HCT116 (cell line): ENCODE measurements around the gene TBC1D2B. TPM values are rescaled to one million over a fixed set of nuclear protein-coding genes. Genes with fewer than 3 reads are reported as not detected.

ENCODE experiments used
- ATAC-seq: fragments of 200-7000 bp; cut with Tn5 transposase; 2 replicates; pipeline ENCODE4 v1.9.1; 2020; ENCODE audit warnings: mild to moderate bottlenecking, moderate library complexity
- BruUV-seq: library from RNA; stranded (reverse); fragments of 400-500 nt; replicated peaks from 2 replicates; lab custom pipeline; 2021; lab: Mats Ljungman, UMichigan
- CTCF ChIA-PET: fragments of 300-600 bp; sonication (Branson Sonifier 250); formaldehyde crosslinking; loops from one replicate; lab custom pipeline; 2021; ENCODE audit warnings: antibody characterized with exemption; lab: Charles Lee
- POLR2A ChIA-PET: fragments of 300-600, 350-600 bp; sonication (Branson Sonifier 250); formaldehyde crosslinking; loops from one replicate; lab custom pipeline; 2021; ENCODE audit warnings: antibody characterized with exemption; lab: Charles Lee
- RAD21 ChIA-PET, 2 experiments: fragments of 300-600 bp; sonication (Branson Sonifier 250); formaldehyde crosslinking; loops; one replicate each; lab custom pipeline; 2023; ENCODE audit warnings: low total read pairs in 2 of 2; ENCODE audit not compliant: uncharacterized antibody in 2 of 2, unreplicated experiment in 2 of 2, low non-redundant PET in 1 of 2; lab: Charles Lee
- DNase-seq: peaks from one replicate; pipeline ENCODE4 v3.0.0-alpha.2; 2010; ENCODE audit warnings: low read depth, low spot score
- H2AFZ ChIP-seq: fragments of 200-600 bp; shearing (Covaris generic), sonication (generic); 2 replicates; pipeline ENCODE4 v1.6.1; 2017; ENCODE audit warnings: low read depth, mixed run types, mixed read lengths, antibody characterized with exemption, low read length; ENCODE audit not compliant: poor library complexity, severe bottlenecking
- H3K27ac ChIP-seq: 2 replicates; pipeline ENCODE4 v1.5.1; 2012; ENCODE audit warnings: low read depth, low read length
- H3K27me3 ChIP-seq: fragments of 200-600 bp; sonication (generic); 2 replicates; pipeline ENCODE4 v1.6.1; 2016; ENCODE audit warnings: mixed run types, low read length, mixed read lengths; ENCODE audit not compliant: insufficient read depth
- H3K36me3 ChIP-seq, 2 experiments: fragments of 200-500 bp in 1 of 2; fragments of 200-600 bp in 1 of 2; sonication (Bioruptor generic) in 1 of 2; sonication (generic) in 1 of 2; 2 replicates each; pipeline versions ENCODE4 v1.5.1 to v1.6.1; 2014 to 2016; ENCODE audit warnings: low read length in 2 of 2, inconsistent platforms in 1 of 2, mixed read lengths in 1 of 2, mixed run types in 1 of 2; ENCODE audit not compliant: insufficient read depth in 2 of 2, control insufficient read depth in 1 of 2
- H3K4me1 ChIP-seq, 2 experiments: fragments of 200-600 bp in 1 of 2; sonication (generic) in 1 of 2; 2 replicates each; pipeline versions ENCODE4 v1.5.1 to v1.6.1; 2012 to 2017; ENCODE audit warnings: low read length in 2 of 2, inconsistent platforms in 1 of 2, mild to moderate bottlenecking in 1 of 2, mixed read lengths in 1 of 2, mixed run types in 1 of 2, moderate library complexity in 1 of 2; ENCODE audit not compliant: insufficient read depth in 2 of 2, control insufficient read depth in 1 of 2
- H3K4me2 ChIP-seq: fragments of 200-600 bp; sonication (generic); 2 replicates; pipeline ENCODE4 v1.6.1; 2017; ENCODE audit warnings: mixed run types, low read length, mixed read lengths
- H3K4me3 ChIP-seq, 2 experiments: fragments of 200-600 bp in 1 of 2; sonication (generic) in 1 of 2; replicated peaks in 1 of 2; 2 replicates each; pipeline ENCODE4 v1.5.1; 2011 to 2016; ENCODE audit warnings: low read length in 2 of 2, control low read depth in 1 of 2, low read depth in 1 of 2, mild to moderate bottlenecking in 1 of 2, mixed read lengths in 1 of 2, mixed run types in 1 of 2
- H3K79me2 ChIP-seq: fragments of 200-600 bp; sonication (generic); 2 replicates; pipeline ENCODE4 v1.6.1; 2017; ENCODE audit warnings: mild to moderate bottlenecking, mixed run types, low read length, moderate library complexity, mixed read lengths; ENCODE audit not compliant: insufficient read depth
- H3K9ac ChIP-seq: fragments of 200-600 bp; sonication (generic); 2 replicates; pipeline ENCODE4 v1.6.1; 2016; ENCODE audit warnings: low read length, mixed read lengths
- H3K9me2 ChIP-seq: fragments of 200-600 bp; sonication (generic), shearing (Covaris generic); 2 replicates; pipeline ENCODE4 v1.6.1; 2017; ENCODE audit warnings: mixed run types, mild to moderate bottlenecking, moderate library complexity; ENCODE audit not compliant: insufficient read depth
- H3K9me3 ChIP-seq, 2 experiments: fragments of 200-500 bp in 1 of 2; fragments of 200-600 bp in 1 of 2; sonication (Bioruptor generic) in 1 of 2; sonication (generic) in 1 of 2; 2 replicates each; pipeline ENCODE4 v1.6.1; 2014 to 2017; ENCODE audit warnings: low read length in 2 of 2, mixed read lengths in 2 of 2, inconsistent platforms in 1 of 2, low read depth in 1 of 2, mild to moderate bottlenecking in 1 of 2, mixed run types in 1 of 2, moderate library complexity in 1 of 2; ENCODE audit not compliant: control insufficient read depth in 1 of 2, insufficient read depth in 1 of 2
- H4K20me1 ChIP-seq: fragments of 200-600 bp; sonication (generic), shearing (Covaris generic); 2 replicates; pipeline ENCODE4 v1.6.1; 2017; ENCODE audit warnings: mixed run types, mild to moderate bottlenecking, moderate library complexity; ENCODE audit not compliant: insufficient read depth
- CBX3 ChIP-seq: IDR thresholded peaks from 2 replicates; pipeline ENCODE4 v1.6.1; 2012; ENCODE audit warnings: low read depth
- EGR1 ChIP-seq: IDR thresholded peaks from 2 replicates; pipeline ENCODE4 v1.6.1; 2012; ENCODE audit warnings: low read depth
- ELF1 ChIP-seq: IDR thresholded peaks from 2 replicates; pipeline ENCODE4 v1.6.1; 2012; ENCODE audit warnings: low read depth, borderline replicate concordance
- EZH2 ChIP-seq: fragments of 200-600 bp; sonication (generic); IDR thresholded peaks from 2 replicates; pipeline ENCODE4 v1.6.1; 2017; ENCODE audit warnings: antibody characterized with exemption, mixed run types
- JUND ChIP-seq: IDR thresholded peaks from 2 replicates; pipeline ENCODE4 v1.6.1; 2012
- MAX ChIP-seq: IDR thresholded peaks from 2 replicates; pipeline ENCODE4 v1.6.1; 2012
- POLR2AphosphoS5 ChIP-seq: IDR thresholded peaks from 2 replicates; pipeline ENCODE4 v1.6.1; 2011; ENCODE audit warnings: mild to moderate bottlenecking, low read depth, low read length, moderate library complexity
- SIN3A ChIP-seq: IDR thresholded peaks from 2 replicates; pipeline ENCODE4 v1.6.1; 2012; ENCODE audit warnings: low read depth
- SP1 ChIP-seq: IDR thresholded peaks from 2 replicates; pipeline ENCODE4 v1.6.1; 2012; ENCODE audit warnings: low read depth
- TCF7L2 ChIP-seq: IDR thresholded peaks from 2 replicates; pipeline ENCODE4 v1.7.0; 2011; ENCODE audit warnings: borderline replicate concordance, inconsistent platforms; ENCODE audit not compliant: insufficient read depth, insufficient read length; ENCODE audit errors: extremely low read depth
- ZFX ChIP-seq: fragments of 450-650 bp; IDR thresholded peaks from 2 replicates; pipeline ENCODE4 v1.6.1; 2017
- ZNF274 ChIP-seq: fragments of 200-500 bp; sonication (Bioruptor generic); IDR thresholded peaks from 2 replicates; pipeline ENCODE4 v1.6.1; 2014; ENCODE audit warnings: mild to moderate bottlenecking, low read depth, low read length, inconsistent platforms
- intact Hi-C: fragments of 100-400 bp; cut with micrococcal nuclease; formaldehyde crosslinking; loops from 2 replicates; pipeline ENCODE4 v1.10.0; 2022
- total RNA-seq: library from RNA; stranded (reverse); gene quantifications from one replicate; pipeline ENCODE4 v1.2.1, GENCODE V29; 2021; ENCODE audit not compliant: unreplicated experiment

TBC1D2B gene
- total RNA-seq, 1 experiment from 2014 or later, result 16.6 TPM

GRCh38 chr15:78105476-78106241 is 28.1 kb upstream of the TBC1D2B start:
- Histone ChIP-seq H3K9me3 (no peaks in the 10 kb centered on the region), H3K4me1 (0 out of 4 replicates have a peak, but pooled peaks cover 0 to 6% of the 10 kb centered on the region in 2 experiments), H3K9ac (no peak overlapping the region), H3K27me3 (no peaks in the 10 kb centered on the region), H2AFZ (no peak overlapping the region)
- no peak for DNase-seq
- no TSS peak for BruUV-seq
- POLR2A ChIA-PET, result no interaction called here
- TF ChIP-seq CBX3 (no peak), ELF1 (no peak), ZNF274 (no peak), SIN3A (no peak), SP1 (no peak), MAX (no peak), TCF7L2 (no peak), POLR2AphosphoS5 (no peak), EZH2 (no peak), EGR1 (no peak), JUND (no peak), ZFX (no peak)
- TF ChIP-seq, all 23 proteins: peak for 0
- H3K4me2 ChIP-seq, result no peak overlapping the region
- no peak for ATAC-seq
- H3K4me3 ChIP-seq, result no peak overlapping the region
- no peaks in the 10 kb centered on the region for H3K9me2 ChIP-seq
- no peaks in the 10 kb centered on the region for H3K79me2 ChIP-seq
- H3K27ac ChIP-seq, result no peak overlapping the region
- no peaks in the 10 kb centered on the region for H4K20me1 ChIP-seq
- ChIA-PET RAD21 (no interaction called here), CTCF (no interaction called here)
- H3K36me3 ChIP-seq, result no peaks in the 10 kb centered on the region
- intact Hi-C loops, result no loop called here
